ENCODE results near the gene C2orf69. TPM values are rescaled to one million over a fixed set of nuclear protein-coding genes. Genes with fewer than 3 reads are reported as not detected.
A peak's percentile ranks its signal among the peaks of the same experiment; 100 is the strongest.

Gene C2orf69
- total and polyA plus RNA-seq, 2 experiments from 2014 or later, result 33.4 to 39.2 TPM

GRCh38 chr2:199972088-199972626 lies 61.1 kb downstream of the C2orf69 start:
- H3K79me2 ChIP-seq (replicated peaks; ENCODE audit: insufficient read depth), result no peaks in the 10 kb centered on the region
- no peak overlapping the region for H3K27ac ChIP-seq (ENCODE audit: low read depth)
- H3K4me3 ChIP-seq, result no peak overlapping the region
- H3K36me3 Mint-ChIP-seq (ENCODE audit: low read depth), result peaks cover 5% of the 10 kb centered on the region; the same call in 2 of the 3 replicates
- H3K27ac Mint-ChIP-seq, result no peak overlapping the region
- no peaks in the 10 kb centered on the region for H3K36me3 ChIP-seq (ENCODE audit: insufficient read depth)
- H2AFZ ChIP-seq, result no peak overlapping the region
- no peaks in the 10 kb centered on the region for H3K4me1 Mint-ChIP-seq
- no peaks in the 10 kb centered on the region for H3K9me3 Mint-ChIP-seq
- TF ChIP-seq POLR2AphosphoS5 (IDR thresholded peaks at IDR 0.05; ENCODE audit: low read depth), result no peak
- no peak for TF ChIP-seq NANOG (IDR thresholded peaks at IDR 0.05; ENCODE audit: borderline replicate concordance)
- no peak for TF ChIP-seq CTCF (conservative IDR thresholded peaks at IDR 0.05; ENCODE audit: low read depth in 2 of 2)
- no peaks in the 10 kb centered on the region for H3K27me3 ChIP-seq (ENCODE audit: insufficient read depth)
- no peak overlapping the region for H3K4me2 ChIP-seq
- no peaks in the 10 kb centered on the region for H3K4me1 ChIP-seq (ENCODE audit: insufficient read depth)
- no peak overlapping the region for H3K4me3 Mint-ChIP-seq
- ATAC-seq (no peak), DNase-seq (ENCODE audit: low spot score) (no peak)
- peaks cover 3% of the 10 kb centered on the region for H3K27me3 Mint-ChIP-seq (ENCODE audit: insufficient read depth, low read depth, poor library complexity)
- H3K9me2 ChIP-seq (ENCODE audit: insufficient read depth), result no peaks in the 10 kb centered on the region
- H4K20me1 ChIP-seq (replicated peaks; ENCODE audit: insufficient read depth), result no peaks in the 10 kb centered on the region
- H3F3A ChIP-seq (replicated peaks; ENCODE audit: low read depth), result no peaks in the 10 kb centered on the region

- H3K4me2 ChIP-seq, result no peak overlapping the region
- Mint-ChIP-seq H3K4me1 (peaks cover 5% of the 10 kb centered on the region), H3K36me3 (ENCODE audit: low read depth) (peaks cover 5% of the 10 kb centered on the region; the same call in 2 of the 3 replicates), H3K27me3 (ENCODE audit: insufficient read depth, low read depth, poor library complexity) (peaks cover 3% of the 10 kb centered on the region), H3K27ac (no peak overlapping the region), H3K9me3 (no peaks in the 10 kb centered on the region), H3K4me3 (no peak overlapping the region)
- peak; percentile 80 to 84 for TF ChIP-seq CTCF (conservative IDR thresholded peaks at IDR 0.05; ENCODE audit: low read depth in 2 of 2)
- no peak for TF ChIP-seq ETS1 (IDR thresholded peaks at IDR 0.05)
- DNase-seq (ENCODE audit: low spot score) (peak; percentile 70), ATAC-seq (peak; percentile 80)
- no peaks in the 10 kb centered on the region for H4K20me1 ChIP-seq (replicated peaks; ENCODE audit: insufficient read depth)
- no peaks in the 10 kb centered on the region for H3K4me1 ChIP-seq (ENCODE audit: insufficient read depth)
- H3K79me2 ChIP-seq (replicated peaks; ENCODE audit: insufficient read depth), result no peaks in the 10 kb centered on the region
- H3K27ac ChIP-seq (ENCODE audit: low read depth), result no peak overlapping the region
- no peaks in the 10 kb centered on the region for H3K36me3 ChIP-seq (ENCODE audit: insufficient read depth)
- H3F3A ChIP-seq (replicated peaks; ENCODE audit: low read depth), result no peaks in the 10 kb centered on the region
- no peaks in the 10 kb centered on the region for H3K27me3 ChIP-seq (ENCODE audit: insufficient read depth)
- H2AFZ ChIP-seq, result no peak overlapping the region
- H3K4me3 ChIP-seq, result no peak overlapping the region
- H3K9me2 ChIP-seq (ENCODE audit: insufficient read depth), result no peaks in the 10 kb centered on the region
Observed at GRCh38 chr2:199973703-199974102, 62.6 kb downstream of the C2orf69 start.

Data from GM23338 (cell line).